ENCODE data around the gene ST8SIA3. TPM values are rescaled to one million over a fixed set of nuclear protein-coding genes. Genes with fewer than 3 reads are reported as not detected.

ST8SIA3 gene, protein sequence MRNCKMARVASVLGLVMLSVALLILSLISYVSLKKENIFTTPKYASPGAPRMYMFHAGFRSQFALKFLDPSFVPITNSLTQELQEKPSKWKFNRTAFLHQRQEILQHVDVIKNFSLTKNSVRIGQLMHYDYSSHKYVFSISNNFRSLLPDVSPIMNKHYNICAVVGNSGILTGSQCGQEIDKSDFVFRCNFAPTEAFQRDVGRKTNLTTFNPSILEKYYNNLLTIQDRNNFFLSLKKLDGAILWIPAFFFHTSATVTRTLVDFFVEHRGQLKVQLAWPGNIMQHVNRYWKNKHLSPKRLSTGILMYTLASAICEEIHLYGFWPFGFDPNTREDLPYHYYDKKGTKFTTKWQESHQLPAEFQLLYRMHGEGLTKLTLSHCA
- total RNA-seq = not detected
- 0 reads per million in 2 donors for total RNA-seq

DNA sequence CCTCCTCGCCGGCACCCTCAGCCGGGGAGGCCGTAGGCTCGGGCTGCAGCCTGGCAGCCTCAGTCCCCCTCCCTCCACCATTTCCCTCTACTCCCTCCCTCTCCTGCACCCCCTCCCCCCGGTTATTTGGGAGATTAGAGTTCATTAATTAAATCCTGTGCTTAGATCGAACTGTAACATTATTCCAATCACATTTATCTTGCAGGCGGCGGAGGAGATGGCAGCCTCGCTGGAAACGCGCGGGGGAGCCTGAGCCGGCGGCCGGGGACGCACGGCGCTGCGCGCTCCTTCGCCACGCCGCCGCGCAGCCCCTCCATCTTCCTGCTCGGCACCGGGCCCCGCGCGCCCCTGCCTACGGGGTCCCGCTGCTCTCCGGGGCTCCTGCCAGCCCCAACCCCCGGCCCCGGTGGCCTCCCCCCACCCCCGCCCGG is at the start of gene ST8SIA3:
Gene ST8SIA3, plus strand, starts transcription at position 287 of the 431 bp plus-strand sequence. CDS start 290 bp downstream, outside the sequence.
- H3K4me1 Mint-ChIP-seq = no peaks in the 10 kb centered on the region
- no peak within 1 kb of the TSS for H3K4me3 Mint-ChIP-seq
- H3K36me3 Mint-ChIP-seq (ENCODE audit: low read depth) = peaks cover 3% of the 10 kb centered on the region
- H3K27me3 Mint-ChIP-seq = peaks cover 49% of the 10 kb centered on the region
- H3K9me3 ChIP-seq (ENCODE audit: control insufficient read depth, low read length, poor library complexity, severe bottlenecking) = no peaks in the 10 kb centered on the region
- no peak for DNase-seq
- H3K27ac Mint-ChIP-seq = no peak within 1 kb of the TSS
- no peak for ATAC-seq

DNA sequence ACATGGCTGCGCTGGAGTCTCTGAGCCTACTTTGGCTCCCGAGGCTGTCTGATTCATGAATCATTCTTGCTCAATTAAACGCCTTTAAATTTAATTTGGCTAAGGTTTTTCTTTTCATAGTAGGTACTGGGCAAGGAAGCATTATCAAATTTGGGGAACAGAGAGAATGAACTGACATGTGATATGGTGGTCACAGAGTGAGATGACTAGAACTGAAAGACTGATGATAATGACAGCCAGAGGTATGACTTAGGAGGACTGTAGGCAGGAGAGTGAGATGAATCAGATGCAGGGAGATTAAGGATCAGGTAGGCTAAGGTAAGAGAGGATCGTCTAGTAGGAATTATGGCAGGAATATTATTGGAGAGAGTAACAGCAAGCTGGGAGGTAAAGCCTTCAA is 40.9 kb upstream of the ST8SIA3 start:
- DNase-seq = no peak
- no peaks in the 10 kb centered on the region for H3K27me3 Mint-ChIP-seq
- no peak for ATAC-seq
- no peak overlapping the region for H3K27ac Mint-ChIP-seq
- no peaks in the 10 kb centered on the region for H3K4me1 Mint-ChIP-seq
- no peak overlapping the region for H3K4me3 Mint-ChIP-seq
- H3K36me3 Mint-ChIP-seq (ENCODE audit: low read depth) = no peaks in the 10 kb centered on the region
- no peaks in the 10 kb centered on the region for H3K9me3 ChIP-seq (ENCODE audit: control insufficient read depth, low read length, poor library complexity, severe bottlenecking)

- no peaks in the 10 kb centered on the region for H3K27me3 Mint-ChIP-seq
- no peaks in the 10 kb centered on the region for H3K4me1 Mint-ChIP-seq
- H3K9me3 ChIP-seq (ENCODE audit: control insufficient read depth, low read length, poor library complexity, severe bottlenecking) = no peaks in the 10 kb centered on the region
- no peak for ATAC-seq
- H3K27ac Mint-ChIP-seq = no peak overlapping the region
- no peak for DNase-seq
- no peaks in the 10 kb centered on the region for H3K36me3 Mint-ChIP-seq (ENCODE audit: low read depth)
- no peak overlapping the region for H3K4me3 Mint-ChIP-seq
These were observed 39.8 kb upstream of the ST8SIA3 start for GRCh38 chr18:57312346-57313144.

DNA sequence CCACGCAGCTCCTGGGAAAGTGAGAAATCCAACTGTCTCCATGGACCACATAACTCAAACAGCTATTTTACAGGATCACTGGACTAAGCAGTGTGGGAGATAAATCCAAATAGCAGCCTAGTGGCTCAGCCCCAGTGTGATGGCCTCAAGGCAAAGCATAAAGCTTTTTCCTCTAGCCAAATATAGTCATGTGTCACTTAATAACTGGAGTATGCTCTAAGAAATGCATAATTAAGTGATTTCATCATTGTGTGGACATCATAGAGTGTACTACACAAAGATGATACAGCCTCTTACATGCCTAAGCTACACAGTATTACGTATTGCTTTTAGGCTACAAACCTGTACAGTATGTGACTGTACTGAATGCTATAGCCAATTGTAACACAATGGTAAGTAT is 31.8 kb upstream of the ST8SIA3 start:
- DNase-seq (no peak), ATAC-seq (no peak)
- H3K9me3 ChIP-seq (ENCODE audit: control insufficient read depth, low read length, poor library complexity, severe bottlenecking) = peaks cover 4% of the 10 kb centered on the region
- H3K36me3 Mint-ChIP-seq (ENCODE audit: low read depth) = no peaks in the 10 kb centered on the region
- H3K4me1 Mint-ChIP-seq = no peaks in the 10 kb centered on the region
- H3K27ac Mint-ChIP-seq = no peak overlapping the region
- H3K4me3 Mint-ChIP-seq = no peak overlapping the region
- H3K27me3 Mint-ChIP-seq = no peaks in the 10 kb centered on the region

GRCh38 chr18:57325491-57326166 is 26.7 kb upstream of the ST8SIA3 start:
- peaks cover 4% of the 10 kb centered on the region for H3K9me3 ChIP-seq (ENCODE audit: control insufficient read depth, low read length, poor library complexity, severe bottlenecking)
- Mint-ChIP-seq H3K4me1 (no peaks in the 10 kb centered on the region), H3K4me3 (no peak overlapping the region), H3K27me3 (no peaks in the 10 kb centered on the region), H3K27ac (no peak overlapping the region), H3K36me3 (ENCODE audit: low read depth) (no peaks in the 10 kb centered on the region)
- no peak for DNase-seq
- no peak for ATAC-seq

DNA sequence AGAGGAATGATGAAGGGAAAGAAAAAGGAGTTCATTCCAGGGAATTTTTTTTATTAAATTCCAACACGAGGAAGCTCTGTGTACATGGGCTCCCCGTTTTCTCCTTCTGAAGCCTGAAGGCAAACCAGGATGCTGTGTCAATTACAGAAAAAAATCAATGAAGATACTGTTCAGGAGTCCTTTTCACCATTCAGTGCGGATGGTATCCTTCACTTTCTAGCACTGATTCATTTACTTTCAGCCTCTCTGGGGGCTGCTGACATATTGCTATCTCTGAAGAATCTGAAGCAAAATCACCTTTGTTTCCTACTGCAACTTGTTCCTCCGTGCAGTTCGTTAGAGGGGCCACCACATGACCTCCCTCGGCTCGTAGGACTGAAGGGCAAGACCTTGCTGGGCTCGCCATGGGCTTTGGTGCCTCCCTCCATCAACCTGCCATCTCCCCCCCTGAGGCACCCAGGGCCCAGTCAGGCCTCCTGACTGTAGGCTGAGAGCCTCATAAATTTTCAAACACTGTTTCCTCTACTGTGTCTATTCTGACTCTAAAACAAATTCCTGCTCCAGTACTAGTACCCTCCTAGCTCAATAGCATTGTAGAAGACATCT is 25.5 kb upstream of the ST8SIA3 start:
- DNase-seq (no peak), ATAC-seq (no peak)
- H3K27ac Mint-ChIP-seq = no peak overlapping the region
- no peaks in the 10 kb centered on the region for H3K27me3 Mint-ChIP-seq
- no peaks in the 10 kb centered on the region for H3K36me3 Mint-ChIP-seq (ENCODE audit: low read depth)
- no peak overlapping the region for H3K4me3 Mint-ChIP-seq
- H3K4me1 Mint-ChIP-seq = no peaks in the 10 kb centered on the region
- H3K9me3 ChIP-seq (ENCODE audit: control insufficient read depth, low read length, poor library complexity, severe bottlenecking) = no peaks in the 10 kb centered on the region

DNA sequence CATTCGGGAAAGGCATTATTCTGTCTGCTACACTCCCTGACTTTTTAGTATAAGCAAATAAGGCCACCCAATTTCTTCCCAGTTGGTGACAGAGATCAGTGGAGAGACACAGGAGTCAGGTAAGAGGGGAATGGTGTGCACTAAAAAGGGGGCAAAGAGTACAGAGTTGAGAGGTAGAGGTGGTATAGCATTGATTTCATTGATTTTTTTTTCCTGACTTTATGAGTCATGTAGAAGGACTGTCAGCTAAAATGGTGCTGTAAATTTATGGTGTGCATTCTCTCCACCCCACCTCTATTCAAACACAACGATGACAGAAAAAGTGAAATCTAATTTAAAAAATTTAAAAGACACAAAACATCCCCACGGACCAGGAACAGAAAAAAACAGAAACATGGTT is 23.7 kb upstream of the ST8SIA3 start:
- Mint-ChIP-seq H3K4me3 (no peak overlapping the region), H3K4me1 (no peaks in the 10 kb centered on the region), H3K36me3 (ENCODE audit: low read depth) (no peaks in the 10 kb centered on the region), H3K27me3 (peaks cover 3% of the 10 kb centered on the region), H3K27ac (no peak overlapping the region)
- H3K9me3 ChIP-seq (ENCODE audit: control insufficient read depth, low read length, poor library complexity, severe bottlenecking) = no peaks in the 10 kb centered on the region
- ATAC-seq = no peak
- DNase-seq = no peak

DNA sequence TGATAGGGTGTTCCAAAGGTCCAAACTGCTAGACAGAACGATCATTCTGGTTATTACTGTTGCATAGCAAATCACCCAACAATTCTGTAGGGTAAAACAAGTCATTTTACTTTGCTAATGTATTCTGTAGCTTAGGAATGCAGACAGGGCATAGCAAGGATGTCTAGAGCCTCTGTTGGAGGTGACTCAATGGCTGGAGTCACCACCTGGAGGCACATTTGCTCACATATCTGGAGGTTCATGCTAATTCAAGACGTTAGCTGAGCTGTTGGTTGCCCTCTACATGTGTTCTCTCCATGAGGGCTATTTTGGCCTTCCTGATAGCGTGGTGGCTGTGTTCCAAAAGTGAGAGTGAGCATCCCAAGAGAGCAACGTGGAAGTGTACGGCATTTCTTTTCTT is 22.5 kb upstream of the ST8SIA3 start:
- ATAC-seq (no peak), DNase-seq (no peak)
- H3K27ac Mint-ChIP-seq = no peak overlapping the region
- H3K27me3 Mint-ChIP-seq = peaks cover 9% of the 10 kb centered on the region
- H3K4me3 Mint-ChIP-seq = no peak overlapping the region
- H3K9me3 ChIP-seq (ENCODE audit: control insufficient read depth, low read length, poor library complexity, severe bottlenecking) = no peaks in the 10 kb centered on the region
- no peaks in the 10 kb centered on the region for H3K4me1 Mint-ChIP-seq
- H3K36me3 Mint-ChIP-seq (ENCODE audit: low read depth) = no peaks in the 10 kb centered on the region

- no peaks in the 10 kb centered on the region for H3K36me3 Mint-ChIP-seq (ENCODE audit: low read depth)
- ATAC-seq = no peak
- no peak overlapping the region for H3K27ac Mint-ChIP-seq
- peaks cover 9% of the 10 kb centered on the region for H3K27me3 Mint-ChIP-seq
- no peak overlapping the region for H3K4me3 Mint-ChIP-seq
- no peaks in the 10 kb centered on the region for H3K9me3 ChIP-seq (ENCODE audit: control insufficient read depth, low read length, poor library complexity, severe bottlenecking)
- DNase-seq = no peak
- H3K4me1 Mint-ChIP-seq = no peaks in the 10 kb centered on the region
These were observed 20.6 kb upstream of the ST8SIA3 start for GRCh38 chr18:57331718-57332117.

DNA sequence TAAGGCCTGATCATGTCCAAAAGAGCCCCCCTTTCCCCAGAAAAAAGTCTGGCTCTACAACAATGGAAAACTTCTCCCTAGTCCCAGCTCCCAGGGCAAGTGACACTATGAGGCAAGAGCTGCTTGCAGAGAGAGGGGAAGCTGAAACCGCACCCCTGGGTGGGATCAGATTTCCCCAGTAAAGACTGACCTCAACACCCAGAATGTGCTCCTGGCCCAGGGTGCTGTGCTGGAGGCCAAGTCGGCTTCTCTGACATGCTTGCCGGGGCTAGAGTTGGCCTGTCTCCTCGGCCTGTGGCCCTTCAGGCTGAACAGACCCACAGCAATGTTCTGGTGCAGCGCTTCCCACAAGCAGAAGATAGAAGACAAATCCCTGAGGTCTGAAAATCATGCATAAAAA is 18.4 kb upstream of the ST8SIA3 start:
- peaks cover 9% of the 10 kb centered on the region for H3K27me3 Mint-ChIP-seq
- H3K4me1 Mint-ChIP-seq = no peaks in the 10 kb centered on the region
- no peaks in the 10 kb centered on the region for H3K9me3 ChIP-seq (ENCODE audit: control insufficient read depth, low read length, poor library complexity, severe bottlenecking)
- no peak overlapping the region for H3K27ac Mint-ChIP-seq
- H3K4me3 Mint-ChIP-seq = no peak overlapping the region
- DNase-seq (no peak), ATAC-seq (no peak)
- H3K36me3 Mint-ChIP-seq (ENCODE audit: low read depth) = no peaks in the 10 kb centered on the region

- no peak for DNase-seq
- H3K4me3 Mint-ChIP-seq = no peak overlapping the region
- H3K27me3 Mint-ChIP-seq = peaks cover 9% of the 10 kb centered on the region
- no peaks in the 10 kb centered on the region for H3K4me1 Mint-ChIP-seq
- ATAC-seq = no peak
- H3K27ac Mint-ChIP-seq = no peak overlapping the region
- H3K36me3 Mint-ChIP-seq (ENCODE audit: low read depth) = no peaks in the 10 kb centered on the region
- no peaks in the 10 kb centered on the region for H3K9me3 ChIP-seq (ENCODE audit: control insufficient read depth, low read length, poor library complexity, severe bottlenecking)
These were observed 18.0 kb upstream of the ST8SIA3 start for GRCh38 chr18:57334383-57334782.

DNA sequence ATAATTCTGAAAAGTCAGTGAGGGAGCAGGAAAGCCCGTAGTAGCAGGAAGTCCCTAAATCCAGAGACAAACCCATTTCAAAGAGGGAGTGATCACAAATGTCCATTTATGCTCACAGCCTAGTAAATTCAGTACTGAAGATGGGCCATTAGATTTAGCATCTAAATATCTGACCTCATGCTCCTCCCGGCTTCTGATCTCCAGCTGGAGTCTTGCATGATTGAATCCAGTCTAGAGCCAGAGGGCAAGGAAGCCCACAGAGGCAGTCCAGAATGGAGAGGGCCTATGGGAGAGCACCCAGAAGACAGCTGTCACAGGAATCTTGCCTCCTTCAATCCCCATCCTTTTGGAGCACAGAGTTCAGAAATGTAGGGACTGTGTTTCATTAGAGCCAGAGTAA is 16.0 kb upstream of the ST8SIA3 start:
- H3K4me3 Mint-ChIP-seq = no peak overlapping the region
- no peaks in the 10 kb centered on the region for H3K9me3 ChIP-seq (ENCODE audit: control insufficient read depth, low read length, poor library complexity, severe bottlenecking)
- no peak overlapping the region for H3K27ac Mint-ChIP-seq
- no peak for ATAC-seq
- DNase-seq = no peak
- peaks cover 17% of the 10 kb centered on the region for H3K27me3 Mint-ChIP-seq
- H3K36me3 Mint-ChIP-seq (ENCODE audit: low read depth) = no peaks in the 10 kb centered on the region
- H3K4me1 Mint-ChIP-seq = no peaks in the 10 kb centered on the region

- ATAC-seq (no peak), DNase-seq (no peak)
- no peak overlapping the region for H3K4me3 Mint-ChIP-seq
- H3K9me3 ChIP-seq (ENCODE audit: control insufficient read depth, low read length, poor library complexity, severe bottlenecking) = no peaks in the 10 kb centered on the region
- H3K27ac Mint-ChIP-seq = no peak overlapping the region
- H3K27me3 Mint-ChIP-seq = peaks cover 17% of the 10 kb centered on the region
- no peaks in the 10 kb centered on the region for H3K4me1 Mint-ChIP-seq
- H3K36me3 Mint-ChIP-seq (ENCODE audit: low read depth) = no peaks in the 10 kb centered on the region
These were observed 14.5 kb upstream of the ST8SIA3 start for GRCh38 chr18:57337890-57338289.
